GM12878 (cell line): ENCODE results near the gene MFSD12. TPM values are rescaled to one million over a fixed set of nuclear protein-coding genes. Genes with fewer than 3 reads are reported as not detected.

Experiments
- BRCA1 ChIP-seq: IDR thresholded peaks from 2 replicates; pipeline ENCODE4 v1.6.1; 2011; ENCODE audit warnings: low read depth, low read length, improper control_type of control experiment
- CHD4 ChIP-seq: fragments of 200-600 bp; sonication (generic); IDR thresholded peaks from 2 replicates; pipeline ENCODE4 v1.6.1; 2016; ENCODE audit warnings: mild to moderate bottlenecking
- EED ChIP-seq: sonication (generic); IDR thresholded peaks from 2 replicates; pipeline ENCODE4 v1.6.1; 2016; ENCODE audit warnings: antibody characterized with exemption, low read depth
- ETV6 ChIP-seq, 2 experiments: fragments of 450-650 bp in 1 of 2; IDR thresholded peaks in 1 of 2; conservative IDR thresholded peaks in 1 of 2; 2 replicates each; pipeline ENCODE4 v1.6.1; 2014; ENCODE audit warnings: antibody characterized with exemption in 1 of 2, borderline replicate concordance in 1 of 2, low read depth in 1 of 2, mild to moderate bottlenecking in 1 of 2, moderate library complexity in 1 of 2
- MEF2B ChIP-seq: fragments of 450-650 bp; IDR thresholded peaks from 2 replicates; pipeline ENCODE4 v1.6.1; 2018; ENCODE audit warnings: mild to moderate bottlenecking, moderate library complexity; ENCODE audit not compliant: partially characterized antibody, poor library complexity, severe bottlenecking
- MYC ChIP-seq: IDR thresholded peaks from 2 replicates; pipeline ENCODE4 v1.6.1; 2011; ENCODE audit warnings: mild to moderate bottlenecking, low read length, moderate library complexity, inconsistent platforms; ENCODE audit not compliant: insufficient read depth, insufficient replicate concordance, insufficient read length, severe bottlenecking
- NR2F1 ChIP-seq: fragments of 450-650 bp; conservative IDR thresholded peaks from 2 replicates; pipeline ENCODE4 v1.6.1; 2017; ENCODE audit warnings: mild to moderate bottlenecking
- POLR2A ChIP-seq: IDR thresholded peaks from 2 replicates; pipeline ENCODE4 v1.6.1; 2011; ENCODE audit warnings: low read depth, mild to moderate bottlenecking, low read length
- POLR2AphosphoS5 ChIP-seq: IDR thresholded peaks from 2 replicates; pipeline ENCODE4 v1.6.1; 2011; ENCODE audit warnings: mild to moderate bottlenecking, low read length, inconsistent platforms
- RB1 ChIP-seq: fragments of 450-650 bp; formaldehyde crosslinking; IDR thresholded peaks from 2 replicates; pipeline ENCODE4 v1.6.1; 2017; ENCODE audit warnings: mild to moderate bottlenecking, borderline replicate concordance
- RELA ChIP-seq: fragments of 450-650 bp; IDR thresholded peaks from 2 replicates; pipeline ENCODE4 v1.8.0; 2014; ENCODE audit warnings: borderline replicate concordance; ENCODE audit not compliant: partially characterized antibody
- SRF ChIP-seq, 2 experiments: IDR thresholded peaks; 2 replicates each; pipeline ENCODE4 v1.6.1; 2011; ENCODE audit warnings: low read depth in 2 of 2, low read length in 2 of 2, mild to moderate bottlenecking in 1 of 2, moderate library complexity in 1 of 2
- polyA plus RNA-seq, 11 experiments: library from polyadenylated mRNA; depleted of rRNA in 4 of 11; unstranded in 6 of 11; stranded (reverse) in 5 of 11; fragments of >200 nt; fragmentation: Nextera tagmentation in 4 of 11; fragmentation: Illumina TruSeq in 1 of 11; extraction: Ambion mirVana in 4 of 11; extraction: Trizol in 1 of 11; gene quantifications; 1 replicate in 1 of 11; 2 replicates in 10 of 11; pipeline versions ENCODE4 v1.2.1 to v1.2.3, GENCODE V29; 2011 to 2016; ENCODE audit warnings: inconsistent platforms in 2 of 11, missing spikeins in 2 of 11, low read depth in 1 of 11
- total RNA-seq, 4 experiments: library from RNA; depleted of rRNA in 3 of 4; stranded (reverse); fragments of >200 nt in 3 of 4; fragmentation: Illumina TruSeq in 1 of 4; extraction: Trizol in 1 of 4; gene quantifications; 2 replicates each; pipeline versions ENCODE4 v1.2.1 to v1.2.3, GENCODE V29; 2013 to 2021
- TF ChIP-seq, protein P1 (sequence below): IDR thresholded peaks from 2 replicates; pipeline ENCODE4 v1.6.1; 2012; ENCODE audit warnings: improper control_type of control experiment, low read depth, low read length; ENCODE audit not compliant: insufficient replicate concordance

Gene MFSD12
- total and polyA plus RNA-seq, 10 of the 15 experiments (the other 5 are each of a cell fraction or from before 2014, with no cell fraction given), result 0.58 to 65.9 (median 16.8) TPM

GRCh38 chr19:3500429-3501101 lies 56.8 kb downstream of the MFSD12 start, which contains the start of gene DOHH (continued):
- TF ChIP-seq ETV6 (conservative IDR thresholded peaks at IDR 0.05 in 1 of 2, IDR thresholded peaks at IDR 0.05 in 1 of 2; ENCODE audit: borderline replicate concordance in 1 of 2, low read depth in 1 of 2), result no peak
- TF ChIP-seq, protein P1, sequence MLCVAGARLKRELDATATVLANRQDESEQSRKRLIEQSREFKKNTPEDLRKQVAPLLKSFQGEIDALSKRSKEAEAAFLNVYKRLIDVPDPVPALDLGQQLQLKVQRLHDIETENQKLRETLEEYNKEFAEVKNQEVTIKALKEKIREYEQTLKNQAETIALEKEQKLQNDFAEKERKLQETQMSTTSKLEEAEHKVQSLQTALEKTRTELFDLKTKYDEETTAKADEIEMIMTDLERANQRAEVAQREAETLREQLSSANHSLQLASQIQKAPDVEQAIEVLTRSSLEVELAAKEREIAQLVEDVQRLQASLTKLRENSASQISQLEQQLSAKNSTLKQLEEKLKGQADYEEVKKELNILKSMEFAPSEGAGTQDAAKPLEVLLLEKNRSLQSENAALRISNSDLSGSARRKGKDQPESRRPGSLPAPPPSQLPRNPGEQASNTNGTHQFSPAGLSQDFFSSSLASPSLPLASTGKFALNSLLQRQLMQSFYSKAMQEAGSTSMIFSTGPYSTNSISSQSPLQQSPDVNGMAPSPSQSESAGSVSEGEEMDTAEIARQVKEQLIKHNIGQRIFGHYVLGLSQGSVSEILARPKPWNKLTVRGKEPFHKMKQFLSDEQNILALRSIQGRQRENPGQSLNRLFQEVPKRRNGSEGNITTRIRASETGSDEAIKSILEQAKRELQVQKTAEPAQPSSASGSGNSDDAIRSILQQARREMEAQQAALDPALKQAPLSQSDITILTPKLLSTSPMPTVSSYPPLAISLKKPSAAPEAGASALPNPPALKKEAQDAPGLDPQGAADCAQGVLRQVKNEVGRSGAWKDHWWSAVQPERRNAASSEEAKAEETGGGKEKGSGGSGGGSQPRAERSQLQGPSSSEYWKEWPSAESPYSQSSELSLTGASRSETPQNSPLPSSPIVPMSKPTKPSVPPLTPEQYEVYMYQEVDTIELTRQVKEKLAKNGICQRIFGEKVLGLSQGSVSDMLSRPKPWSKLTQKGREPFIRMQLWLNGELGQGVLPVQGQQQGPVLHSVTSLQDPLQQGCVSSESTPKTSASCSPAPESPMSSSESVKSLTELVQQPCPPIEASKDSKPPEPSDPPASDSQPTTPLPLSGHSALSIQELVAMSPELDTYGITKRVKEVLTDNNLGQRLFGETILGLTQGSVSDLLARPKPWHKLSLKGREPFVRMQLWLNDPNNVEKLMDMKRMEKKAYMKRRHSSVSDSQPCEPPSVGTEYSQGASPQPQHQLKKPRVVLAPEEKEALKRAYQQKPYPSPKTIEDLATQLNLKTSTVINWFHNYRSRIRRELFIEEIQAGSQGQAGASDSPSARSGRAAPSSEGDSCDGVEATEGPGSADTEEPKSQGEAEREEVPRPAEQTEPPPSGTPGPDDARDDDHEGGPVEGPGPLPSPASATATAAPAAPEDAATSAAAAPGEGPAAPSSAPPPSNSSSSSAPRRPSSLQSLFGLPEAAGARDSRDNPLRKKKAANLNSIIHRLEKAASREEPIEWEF, result no peak
- TF ChIP-seq MYC, result peak; percentile 80
- peak; percentile 82 for TF ChIP-seq POLR2AphosphoS5
- peak; percentile 89 for TF ChIP-seq RELA
- TF ChIP-seq EED, result peak; percentile 44; the same call in 1 of the 2 replicates
- peak; percentile 98 for TF ChIP-seq POLR2A
- TF ChIP-seq BRCA1, result peak; percentile 41; the same call in 1 of the 2 replicates
- no peak for TF ChIP-seq SRF (IDR thresholded peaks at IDR 0.05; ENCODE audit: low read depth in 2 of 2, low read length in 2 of 2)
- no peak for TF ChIP-seq CHD4
- TF ChIP-seq RB1, result peak; percentile 96
- no peak for TF ChIP-seq MEF2B
- TF ChIP-seq NR2F1, result peak; percentile 74
